ENCODE results near the gene IMMP1L.
A peak's percentile ranks its signal among the peaks of the same experiment; 100 is the strongest.

DNA sequence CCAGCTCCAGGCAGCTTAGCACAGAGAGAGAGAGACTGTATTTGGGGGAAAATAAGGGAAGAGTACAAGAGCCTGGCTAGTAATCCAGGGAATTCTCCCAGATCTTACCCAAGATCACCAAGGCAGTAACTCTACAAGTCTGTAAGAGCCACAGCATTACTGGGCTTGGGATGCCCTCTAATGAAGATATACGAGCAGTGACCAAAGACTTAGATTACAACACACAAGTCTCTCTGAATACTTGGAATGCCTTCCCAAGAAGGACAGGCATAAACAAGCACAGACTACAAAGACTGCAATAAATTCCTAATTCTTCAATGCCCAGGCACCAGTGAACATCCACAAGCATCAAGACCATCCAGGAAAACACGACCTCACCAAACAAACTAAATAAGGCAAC is 122.0 kb downstream of the IMMP1L start:
- TF ChIP-seq CTCF (conservative IDR thresholded peaks at IDR 0.05 in 1 of 2, IDR thresholded peaks at IDR 0.05 in 1 of 2; ENCODE audit: extremely low read depth in 1 of 2, insufficient read depth in 1 of 2, low read depth in 1 of 2, low read length in 2 of 2): peak in 1 of 2 donors; percentile 52
- TF ChIP-seq EZH2 (IDR thresholded peaks at IDR 0.05; ENCODE audit: borderline replicate concordance, low read length): no peak
